HG02852 (cell line): Measurements from ENCODE around the gene ZNF337.
"Not testable (repeated sequence)": the region's sequence is repeated elsewhere in the genome, so short reads cannot be mapped to it uniquely, and the experiment has no call there.

Experiments used
- ATAC-seq: cut with Tn5 transposase; IDR thresholded peaks from one replicate; pipeline ENCODE4 v1.9.1; 2021; ENCODE audit warnings: mild to moderate bottlenecking, moderate library complexity; ENCODE audit not compliant: unreplicated experiment

ZNF337 gene

GRCh38 chr20:25695532-25696370 lies 902 bp downstream of the ZNF337 start:
- no peak for ATAC-seq

- ATAC-seq: no peak
Measured at GRCh38 chr20:25692499-25692898, 4.2 kb downstream of the ZNF337 start.

GRCh38 chr20:25690427-25690826 lies 6.2 kb downstream of the ZNF337 start:
- no peak for ATAC-seq

GRCh38 chr20:25686081-25687067 lies 10.3 kb downstream of the ZNF337 start:
- ATAC-seq: peak; percentile 7

GRCh38 chr20:25685276-25686080 lies 11.2 kb downstream of the ZNF337 start:
- peak; percentile 71 for ATAC-seq

GRCh38 chr20:25683826-25684225 lies 12.8 kb downstream of the ZNF337 start:
- not testable (repeated sequence) for ATAC-seq

- no peak for ATAC-seq
Measured at GRCh38 chr20:25683050-25683449, 13.6 kb downstream of the ZNF337 start.

GRCh38 chr20:25676164-25676809 lies 20.4 kb downstream of the ZNF337 start:
- ATAC-seq: peak; percentile 92

GRCh38 chr20:25675161-25675560 lies 21.5 kb downstream of the ZNF337 start:
- no peak for ATAC-seq

- ATAC-seq: no peak
Measured at GRCh38 chr20:25672659-25673235, 23.9 kb downstream of the ZNF337 start.

- no peak for ATAC-seq
Measured at GRCh38 chr20:25669826-25670422, 26.7 kb downstream of the ZNF337 start.

- ATAC-seq: no peak
Measured at GRCh38 chr20:25668446-25668845, 28.2 kb downstream of the ZNF337 start.

- no peak for ATAC-seq
Measured at GRCh38 chr20:25659999-25660398, 36.7 kb downstream of the ZNF337 start.

GRCh38 chr20:25654487-25654886 lies 42.2 kb downstream of the ZNF337 start:
- no peak for ATAC-seq

- ATAC-seq: not testable (repeated sequence)
Measured at GRCh38 chr20:25652866-25653265, 43.8 kb downstream of the ZNF337 start.

GRCh38 chr20:25644814-25645213 lies 51.8 kb downstream of the ZNF337 start:
- ATAC-seq: no peak

- no peak for ATAC-seq
Measured at GRCh38 chr20:25643716-25644115, 52.9 kb downstream of the ZNF337 start.

GRCh38 chr20:25637247-25637646 lies 59.4 kb downstream of the ZNF337 start:
- no peak for ATAC-seq

- ATAC-seq: no peak
Measured at GRCh38 chr20:25632940-25633790, 63.5 kb downstream of the ZNF337 start.
